ENCODE measurements around the gene CRNKL1. TPM values are rescaled to one million over a fixed set of nuclear protein-coding genes. Genes with fewer than 3 reads are reported as not detected.
A peak's percentile ranks its signal among the peaks of the same experiment; 100 is the strongest.

CRNKL1 gene
- total and polyA plus RNA-seq, 2 donors (not counting 3 experiments of a cell fraction or from before 2014, with no cell fraction given): 4.9 to 22.3 TPM

DNA sequence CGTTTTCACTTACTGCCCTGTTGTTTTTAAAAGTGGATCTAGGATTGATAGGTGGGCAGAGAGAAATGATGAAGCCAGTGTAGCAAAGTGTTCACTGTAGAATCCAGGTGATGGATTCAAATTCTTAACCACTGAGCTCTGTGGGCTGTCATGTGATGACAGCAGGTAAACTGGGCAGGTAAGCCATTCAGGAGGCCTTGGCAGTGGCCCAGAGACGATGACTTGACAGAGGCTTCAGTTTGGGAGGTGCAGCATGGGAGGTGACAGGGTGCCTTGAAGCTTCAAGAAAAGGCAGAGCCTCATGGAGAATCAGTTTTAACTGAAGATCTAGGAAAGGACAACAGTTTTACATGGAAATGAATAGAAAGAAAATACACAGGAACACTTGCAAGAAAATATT is 33.1 kb downstream of the CRNKL1 start:
- Histone ChIP-seq H3K4me1 (ENCODE audit: control insufficient read depth, extremely low read depth, insufficient read depth, low read length) (peaks cover 13% of the 10 kb centered on the region), H2AFZ (ENCODE audit: low read depth, low read length) (no peak overlapping the region), H3K9ac (replicated peaks; ENCODE audit: extremely low read depth, insufficient read depth, low read length) (no peak overlapping the region), H3K79me2 (ENCODE audit: control insufficient read depth, insufficient read depth, low read length) (peaks cover 68% of the 10 kb centered on the region), H3K36me3 (ENCODE audit: control insufficient read depth in 2 of 2, extremely low read depth in 1 of 2, insufficient read depth in 2 of 2, low read length in 2 of 2) (peaks cover 0 to 5% of the 10 kb centered on the region in 2 experiments), H3K27me3 (ENCODE audit: control insufficient read depth in 2 of 2, insufficient read depth in 2 of 2, low read length in 2 of 2) (no peaks in the 10 kb centered on the region), H3K4me3 (replicated peaks in 1 of 3; ENCODE audit: insufficient read depth in 1 of 3, low read depth in 1 of 3, low read length in 3 of 3) (no peak overlapping the region), H3K4me2 (ENCODE audit: insufficient read depth, low read length) (no peak overlapping the region), H3K9me3 (replicated peaks; ENCODE audit: control insufficient read depth, insufficient read depth, low read length) (no peaks in the 10 kb centered on the region), H3K27ac (ENCODE audit: insufficient read depth, low read depth, low read length) (no peak overlapping the region), H3K9me1 (replicated peaks; ENCODE audit: control insufficient read depth, extremely low read depth, insufficient read depth, low read length) (no peaks in the 10 kb centered on the region), H4K20me1 (replicated peaks; ENCODE audit: control insufficient read depth, extremely low read depth, insufficient read depth, low read length) (peaks cover 2% of the 10 kb centered on the region)
- ChIA-PET CTCF (no interaction called here), POLR2A (no interaction called here)
- dilution Hi-C loops (cut with MboI; ENCODE audit: extremely low pct_ligation_motif_present, low sequenced_read_pairs): no loop called here
- no peak for FAIRE-seq
- no TSS peak for BruUV-seq (replicated peaks)
- intact Hi-C loops (cut with micrococcal nuclease): no loop called here
- no peak for TF ChIP-seq POLR2AphosphoS5 (IDR thresholded peaks at IDR 0.05; ENCODE audit: insufficient read depth, low read depth, low read length)
- DNase-seq (ENCODE audit: low read depth, low spot score): no peak

DNA sequence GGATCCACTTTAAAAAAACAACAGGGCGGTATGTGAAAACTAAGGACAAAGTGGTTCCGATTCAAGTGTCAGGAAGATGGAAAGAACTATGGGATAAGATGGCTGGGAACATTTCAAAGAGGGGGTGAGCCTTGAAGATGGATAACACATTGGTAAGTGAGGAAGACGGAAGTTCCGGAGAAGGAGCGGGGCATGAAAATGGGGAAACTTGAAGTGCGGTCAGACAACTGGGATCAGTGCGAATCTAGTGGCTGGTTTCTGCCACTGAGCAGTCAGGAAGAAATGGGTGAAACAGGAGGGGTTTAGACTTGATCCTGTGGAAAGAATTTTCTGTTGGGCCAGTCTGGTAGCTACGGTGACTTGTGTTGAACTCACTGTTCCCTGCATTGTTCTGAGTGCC is 33.9 kb downstream of the CRNKL1 start:
- Histone ChIP-seq H3K4me3 (replicated peaks in 1 of 3; ENCODE audit: insufficient read depth in 1 of 3, low read depth in 1 of 3, low read length in 3 of 3) (peak overlapping the region in 2 of 3 experiments; percentile 57 to 60), H3K4me1 (ENCODE audit: control insufficient read depth, extremely low read depth, insufficient read depth, low read length) (peaks cover 13% of the 10 kb centered on the region), H4K20me1 (replicated peaks; ENCODE audit: control insufficient read depth, extremely low read depth, insufficient read depth, low read length) (peaks cover 2% of the 10 kb centered on the region), H3K27me3 (ENCODE audit: control insufficient read depth in 2 of 2, insufficient read depth in 2 of 2, low read length in 2 of 2) (no peaks in the 10 kb centered on the region), H3K9me1 (replicated peaks; ENCODE audit: control insufficient read depth, extremely low read depth, insufficient read depth, low read length) (no peaks in the 10 kb centered on the region), H2AFZ (ENCODE audit: low read depth, low read length) (no peak overlapping the region), H3K79me2 (ENCODE audit: control insufficient read depth, insufficient read depth, low read length) (peaks cover 60% of the 10 kb centered on the region), H3K27ac (ENCODE audit: insufficient read depth, low read depth, low read length) (no peak overlapping the region), H3K9ac (replicated peaks; ENCODE audit: extremely low read depth, insufficient read depth, low read length) (peak overlapping the region; percentile 81), H3K36me3 (ENCODE audit: control insufficient read depth in 2 of 2, extremely low read depth in 1 of 2, insufficient read depth in 2 of 2, low read length in 2 of 2) (peaks cover 0 to 5% of the 10 kb centered on the region in 2 experiments), H3K4me2 (ENCODE audit: insufficient read depth, low read length) (peak overlapping the region; percentile 66), H3K9me3 (replicated peaks; ENCODE audit: control insufficient read depth, insufficient read depth, low read length) (no peaks in the 10 kb centered on the region)
- ChIA-PET CTCF (no interaction called here), POLR2A (no interaction called here)
- no peak for FAIRE-seq
- no TSS peak for BruUV-seq (replicated peaks)
- intact Hi-C loops (cut with micrococcal nuclease) (no loop called here), dilution Hi-C loops (cut with MboI; ENCODE audit: extremely low pct_ligation_motif_present, low sequenced_read_pairs) (no loop called here)
- DNase-seq (ENCODE audit: low read depth, low spot score): no peak
- TF ChIP-seq, protein P1, sequence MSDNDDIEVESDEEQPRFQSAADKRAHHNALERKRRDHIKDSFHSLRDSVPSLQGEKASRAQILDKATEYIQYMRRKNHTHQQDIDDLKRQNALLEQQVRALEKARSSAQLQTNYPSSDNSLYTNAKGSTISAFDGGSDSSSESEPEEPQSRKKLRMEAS (IDR thresholded peaks at IDR 0.05; ENCODE audit: insufficient read depth, insufficient read length): no peak
- TF ChIP-seq MYC (IDR thresholded peaks at IDR 0.05; ENCODE audit: low read depth, low read length) (no peak), EZH2 (IDR thresholded peaks at IDR 0.05; ENCODE audit: borderline replicate concordance, low read depth, low read length, severe bottlenecking) (no peak), FOS (IDR thresholded peaks at IDR 0.05; ENCODE audit: borderline replicate concordance, insufficient read depth, low read length) (no peak), JUN (IDR thresholded peaks at IDR 0.05; ENCODE audit: borderline replicate concordance, insufficient read depth, insufficient read length, low read depth) (no peak), GATA2 (IDR thresholded peaks at IDR 0.05; ENCODE audit: insufficient read depth, insufficient read length, low read depth, low read length) (no peak), POLR2AphosphoS5 (IDR thresholded peaks at IDR 0.05; ENCODE audit: insufficient read depth, low read depth, low read length) (no peak), POLR2A (IDR thresholded peaks at IDR 0.05; ENCODE audit: low read depth, low read length) (no peak)
- TF ChIP-seq, protein P2, sequence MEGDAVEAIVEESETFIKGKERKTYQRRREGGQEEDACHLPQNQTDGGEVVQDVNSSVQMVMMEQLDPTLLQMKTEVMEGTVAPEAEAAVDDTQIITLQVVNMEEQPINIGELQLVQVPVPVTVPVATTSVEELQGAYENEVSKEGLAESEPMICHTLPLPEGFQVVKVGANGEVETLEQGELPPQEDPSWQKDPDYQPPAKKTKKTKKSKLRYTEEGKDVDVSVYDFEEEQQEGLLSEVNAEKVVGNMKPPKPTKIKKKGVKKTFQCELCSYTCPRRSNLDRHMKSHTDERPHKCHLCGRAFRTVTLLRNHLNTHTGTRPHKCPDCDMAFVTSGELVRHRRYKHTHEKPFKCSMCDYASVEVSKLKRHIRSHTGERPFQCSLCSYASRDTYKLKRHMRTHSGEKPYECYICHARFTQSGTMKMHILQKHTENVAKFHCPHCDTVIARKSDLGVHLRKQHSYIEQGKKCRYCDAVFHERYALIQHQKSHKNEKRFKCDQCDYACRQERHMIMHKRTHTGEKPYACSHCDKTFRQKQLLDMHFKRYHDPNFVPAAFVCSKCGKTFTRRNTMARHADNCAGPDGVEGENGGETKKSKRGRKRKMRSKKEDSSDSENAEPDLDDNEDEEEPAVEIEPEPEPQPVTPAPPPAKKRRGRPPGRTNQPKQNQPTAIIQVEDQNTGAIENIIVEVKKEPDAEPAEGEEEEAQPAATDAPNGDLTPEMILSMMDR (IDR thresholded peaks at IDR 0.05; ENCODE audit: extremely low read depth in 1 of 2, insufficient read depth in 1 of 2, low read depth in 1 of 2, low read length in 2 of 2): no peak

Data from endothelial cell of umbilical vein (primary cell).